ENCODE data around the gene LRRC75B.
"Not testable (repeated sequence)": the region's sequence is repeated elsewhere in the genome, so short reads cannot be mapped to it uniquely, and the experiment has no call there.

Gene LRRC75B

DNA sequence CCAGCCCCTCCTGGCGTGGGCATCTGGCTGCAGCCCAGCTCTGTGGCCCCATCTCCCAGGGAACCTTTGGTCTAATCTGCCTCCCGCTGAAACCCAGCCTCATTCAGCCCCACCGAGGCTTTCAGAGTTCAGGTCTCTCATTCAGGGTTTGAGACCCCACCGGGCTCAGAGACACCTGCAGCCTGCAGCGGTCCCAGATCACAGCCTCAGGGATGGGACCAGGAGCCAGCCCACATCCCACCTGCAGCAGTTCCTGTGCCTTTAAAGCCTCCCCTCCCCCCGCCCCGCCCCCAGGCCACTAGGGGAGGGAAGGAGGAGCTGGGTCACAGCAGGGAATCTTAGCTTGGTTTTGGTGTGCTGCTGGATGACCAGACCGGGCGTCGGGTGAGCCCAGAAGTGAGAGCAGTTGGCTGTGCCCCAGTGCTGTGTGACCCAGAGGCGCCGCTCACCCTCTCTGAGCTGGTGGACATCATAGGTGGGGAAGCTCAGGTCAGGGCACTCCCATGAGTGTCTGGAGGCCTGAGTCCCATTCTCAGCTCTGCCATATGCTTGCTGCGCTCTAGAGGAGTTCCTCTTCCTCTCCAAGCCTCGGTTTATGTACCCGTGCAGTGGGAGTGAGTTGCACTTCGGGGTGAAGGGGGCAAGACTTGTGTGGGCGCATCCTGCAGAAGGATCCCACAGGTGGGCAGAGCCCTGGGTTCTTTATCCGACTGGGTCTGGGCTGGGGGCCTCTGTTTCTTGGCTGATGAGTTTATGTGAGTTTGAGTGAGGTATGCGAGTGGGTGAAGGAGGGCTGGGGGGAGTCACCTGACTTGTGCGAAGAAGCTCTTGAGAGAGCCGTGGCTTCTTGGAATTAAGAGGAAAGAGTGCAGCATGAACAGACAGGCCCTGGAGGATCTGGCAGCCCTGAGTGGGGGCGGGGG is 10.2 kb upstream of the LRRC75B start, which contains the start of gene GGT1:
GGT1 (plus strand) TSS at position 347 of the 923 bp plus-strand sequence. CDS start 7,889 bp downstream, outside the sequence.
- not testable (repeated sequence) for DNase-seq (ENCODE audit: low read depth in 1 of 2, low spot score in 1 of 2)

DNA sequence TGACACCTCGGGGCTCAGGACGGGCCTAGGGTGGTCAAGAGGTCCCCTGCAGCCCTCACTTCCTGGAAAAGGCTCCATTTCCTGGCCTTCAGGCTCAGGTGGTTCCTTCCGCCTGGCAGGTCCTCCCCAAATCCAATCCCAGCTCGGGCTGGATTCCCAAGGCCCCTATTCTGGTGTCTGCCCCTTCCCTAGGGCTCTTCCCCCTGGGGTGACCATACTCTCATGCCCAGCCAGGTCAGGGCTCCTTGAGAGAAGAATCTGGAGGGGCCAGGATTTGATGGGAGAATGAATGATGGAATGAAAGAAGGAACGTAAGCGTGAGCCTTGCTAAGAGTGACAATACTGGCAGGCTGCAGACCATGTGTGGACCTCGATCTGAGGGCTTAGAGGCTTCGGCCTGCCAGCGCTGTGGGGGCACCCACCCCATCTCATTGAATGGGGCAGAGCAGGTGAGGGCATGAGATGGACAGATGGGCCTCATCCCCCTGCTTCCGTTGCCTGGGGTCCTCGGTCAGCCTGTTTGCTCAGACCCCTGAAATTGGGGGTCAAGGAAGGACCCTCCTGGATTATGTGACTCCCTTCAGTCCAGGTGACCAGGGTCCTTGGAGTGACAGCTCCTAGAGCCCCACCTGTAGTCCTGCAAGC is 9.4 kb upstream of the LRRC75B start:
- not testable (repeated sequence) for DNase-seq (ENCODE audit: low read depth in 1 of 2, low spot score in 1 of 2)

GRCh38 chr22:24601217-24602104 is 8.6 kb upstream of the LRRC75B start:
- no peak for DNase-seq (ENCODE audit: low read depth in 1 of 2, low spot score in 1 of 2)

DNA sequence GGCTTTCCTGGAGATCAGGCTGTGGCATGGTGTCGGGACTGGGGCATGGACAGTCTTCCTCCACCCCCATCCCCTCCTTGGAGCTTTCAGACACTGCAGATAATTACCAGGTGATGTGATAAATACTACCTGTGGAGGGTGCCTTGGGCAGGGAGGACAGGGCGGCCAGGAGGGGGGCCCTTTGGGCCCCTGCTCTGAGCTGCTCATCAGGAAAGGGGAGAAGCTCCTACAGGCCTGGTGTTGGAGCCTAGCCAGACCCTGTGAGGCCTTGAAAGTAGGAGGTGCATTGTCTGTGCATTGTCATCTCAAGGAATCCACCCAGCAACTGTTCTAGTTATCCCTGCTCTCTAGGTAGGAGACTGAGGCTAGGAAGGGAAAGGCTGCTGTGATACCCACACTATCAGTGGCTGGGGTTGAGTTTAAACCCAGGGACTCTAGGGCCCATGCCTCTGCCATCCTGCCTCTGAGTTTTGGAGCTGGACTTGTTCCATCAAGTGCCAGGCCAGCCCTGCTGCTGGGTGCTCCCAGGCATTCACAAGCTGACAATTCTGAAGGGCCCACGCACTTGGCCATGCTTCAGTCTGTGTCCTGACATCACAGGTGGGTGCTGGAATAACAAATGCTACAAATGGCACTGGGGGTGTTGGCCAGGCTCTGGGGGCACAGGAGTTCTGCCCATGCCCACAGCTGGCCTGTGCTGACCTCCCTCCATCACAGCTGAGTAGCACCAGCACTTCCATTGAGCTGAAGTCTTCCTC is 7.3 kb upstream of the LRRC75B start:
- not testable (repeated sequence) for DNase-seq (ENCODE audit: low read depth in 1 of 2, low spot score in 1 of 2)

DNA sequence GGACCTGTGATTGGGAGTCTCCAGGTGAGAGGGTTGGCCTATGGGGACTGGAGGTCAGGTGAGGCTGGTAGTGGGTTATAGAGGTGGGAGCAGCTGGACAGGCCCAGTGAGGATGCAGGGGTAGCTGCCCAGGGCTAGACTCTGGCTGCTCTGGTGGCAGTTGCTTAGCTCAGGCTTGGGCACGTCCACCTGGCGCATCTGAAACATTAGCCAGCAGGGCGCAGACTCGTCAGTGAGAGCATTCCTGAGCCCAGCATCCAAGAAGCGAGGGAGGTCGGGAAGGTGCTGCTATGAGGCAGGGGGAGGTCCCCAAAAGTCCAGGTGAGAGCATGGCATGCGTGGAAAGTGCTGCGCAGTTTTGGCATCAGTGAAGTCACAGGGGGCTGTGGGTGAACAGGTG is 6.6 kb upstream of the LRRC75B start:
- DNase-seq (ENCODE audit: low read depth in 1 of 2, low spot score in 1 of 2), result no peak

DNA sequence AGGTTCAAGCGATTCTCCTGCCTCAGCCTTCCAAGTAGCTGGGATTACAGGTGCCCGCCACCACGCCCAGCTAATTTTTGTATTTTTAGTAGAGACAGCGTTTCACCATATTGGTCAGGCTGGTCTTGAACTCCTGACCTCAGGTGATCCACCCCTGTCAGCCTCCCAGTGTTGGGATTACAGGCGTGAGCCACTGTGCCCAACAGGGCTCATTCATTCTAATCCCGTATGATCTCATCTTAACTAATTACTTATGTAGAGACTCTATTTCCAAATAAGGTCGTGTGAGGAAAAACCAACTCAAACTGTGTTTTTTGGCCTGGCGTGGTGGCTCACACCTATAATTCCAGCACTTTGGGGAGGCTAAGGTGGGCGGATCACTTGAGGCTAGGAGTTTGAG is 4.2 kb upstream of the LRRC75B start:
- not testable (repeated sequence) for DNase-seq (ENCODE audit: low read depth in 1 of 2, low spot score in 1 of 2)

GRCh38 chr22:24595863-24596262 is 3.0 kb upstream of the LRRC75B start:
- DNase-seq (ENCODE audit: low read depth in 1 of 2, low spot score in 1 of 2), result no peak

- DNase-seq (ENCODE audit: low read depth in 1 of 2, low spot score in 1 of 2), result no peak
Observed at GRCh38 chr22:24595228-24595627, 2.4 kb upstream of the LRRC75B start.

GRCh38 chr22:24594569-24595120 is 1.8 kb upstream of the LRRC75B start:
- no peak for DNase-seq (ENCODE audit: low read depth in 1 of 2, low spot score in 1 of 2)

DNA sequence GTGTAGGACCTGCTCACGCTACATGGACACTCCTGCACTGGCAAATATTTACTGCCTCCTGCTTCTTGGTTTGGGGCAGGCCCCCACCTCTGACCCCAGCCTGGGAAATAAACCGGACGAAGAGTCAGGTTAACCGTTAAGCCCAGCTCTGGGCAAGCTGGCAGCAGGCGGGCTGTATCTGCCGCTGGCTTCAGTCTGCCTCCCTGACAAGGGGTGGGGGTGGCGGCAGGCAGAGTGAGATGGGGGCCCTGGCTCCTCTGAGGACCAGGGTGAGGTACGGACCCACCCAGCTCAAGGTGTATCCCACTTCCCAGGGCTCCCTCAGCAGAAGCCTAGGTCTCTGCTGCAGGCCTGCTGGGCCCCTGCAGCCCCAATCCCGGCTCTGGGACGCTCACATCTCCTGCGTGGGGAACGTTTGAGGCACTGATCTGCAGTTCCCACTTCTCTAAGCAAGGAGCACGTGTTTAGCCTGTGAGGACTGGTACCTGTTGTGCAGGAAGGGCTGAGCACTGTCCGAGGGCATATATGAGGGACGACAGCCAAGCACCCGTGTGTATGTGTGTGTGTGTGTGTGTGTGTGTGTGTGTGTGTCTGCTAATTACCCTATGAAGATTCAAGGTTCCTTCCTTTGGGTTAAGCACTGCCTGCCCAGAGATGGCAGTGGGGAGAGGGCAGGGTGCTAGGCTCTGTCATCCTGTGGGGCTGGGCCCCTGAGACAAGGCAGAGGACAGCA is 1.1 kb upstream of the LRRC75B start:
- no peak for DNase-seq (ENCODE audit: low read depth in 1 of 2, low spot score in 1 of 2)

GRCh38 chr22:24593559-24593835 is 624 bp upstream of the LRRC75B start:
- not testable (repeated sequence) for DNase-seq (ENCODE audit: low read depth in 1 of 2, low spot score in 1 of 2)

- no peak for DNase-seq (ENCODE audit: low read depth in 1 of 2, low spot score in 1 of 2)
Observed at GRCh38 chr22:24592058-24592850, 619 bp downstream of the LRRC75B start.

GRCh38 chr22:24591286-24591830 is 1.5 kb downstream of the LRRC75B start:
- DNase-seq (ENCODE audit: low read depth in 1 of 2, low spot score in 1 of 2), result no peak

DNA sequence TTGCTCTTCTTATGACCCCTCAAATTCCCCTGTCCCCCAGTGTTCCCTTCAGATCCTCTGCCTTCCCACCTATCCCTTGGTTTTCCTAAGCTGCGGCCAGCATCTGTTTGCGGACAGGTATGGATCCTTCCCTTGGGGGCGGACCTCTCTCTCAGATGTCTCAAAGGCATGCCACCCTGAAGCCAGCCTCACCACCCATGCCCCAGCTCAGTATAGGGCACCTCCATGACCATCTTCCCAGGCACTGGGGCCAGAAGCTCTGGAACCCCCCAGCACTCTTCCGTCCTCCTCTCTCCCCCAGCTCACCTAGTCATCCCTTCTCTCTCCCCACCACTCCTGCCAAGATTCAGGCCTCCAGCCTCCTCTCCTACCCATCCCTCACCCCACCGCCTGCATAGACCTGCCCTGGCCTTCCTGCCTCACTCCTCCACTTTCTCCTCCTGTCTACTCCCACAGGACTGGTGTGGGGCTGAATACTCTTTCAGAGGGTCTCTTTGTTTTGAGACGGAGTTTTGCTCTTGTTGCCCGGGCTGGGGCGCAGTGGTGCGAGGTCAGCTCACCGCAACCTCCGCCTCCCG is 2.2 kb downstream of the LRRC75B start:
- DNase-seq (ENCODE audit: low read depth in 1 of 2, low spot score in 1 of 2), result no peak

GRCh38 chr22:24589518-24590030 is 3.3 kb downstream of the LRRC75B start:
- DNase-seq (ENCODE audit: low read depth in 1 of 2, low spot score in 1 of 2), result no peak

- no peak for DNase-seq (ENCODE audit: low read depth in 1 of 2, low spot score in 1 of 2)
Observed at GRCh38 chr22:24588757-24589481, 4.0 kb downstream of the LRRC75B start.

DNA sequence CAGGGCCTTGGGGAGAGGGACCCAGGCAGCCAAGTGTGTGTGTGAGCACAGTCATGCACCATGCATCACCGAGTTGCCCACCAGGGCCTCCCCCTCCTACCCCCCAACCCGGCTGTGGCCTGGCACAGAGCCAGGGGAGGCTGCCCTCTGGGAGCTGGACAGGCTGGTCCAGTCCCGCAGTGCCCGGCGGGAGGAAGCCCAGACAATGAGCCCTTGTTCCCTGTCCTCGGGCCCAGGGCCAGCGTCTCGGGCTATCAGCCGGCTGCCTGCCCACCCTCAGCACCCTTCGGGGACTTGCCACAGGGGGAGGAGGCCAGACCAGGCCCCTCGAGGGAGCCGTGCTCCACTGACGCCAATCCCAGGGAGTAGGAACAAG is 4.5 kb downstream of the LRRC75B start:
- DNase-seq (ENCODE audit: low read depth in 1 of 2, low spot score in 1 of 2), result no peak

- DNase-seq (ENCODE audit: low read depth in 1 of 2, low spot score in 1 of 2), result no peak
Observed at GRCh38 chr22:24587948-24588347, 4.9 kb downstream of the LRRC75B start.
